GM12878 (cell line): ENCODE measurements around the gene MIA. TPM values are rescaled to one million over a fixed set of nuclear protein-coding genes. Genes with fewer than 3 reads are reported as not detected.

Experiments
- BCL3 ChIP-seq: IDR thresholded peaks from 2 replicates; pipeline ENCODE4 v1.6.1; 2011; ENCODE audit warnings: borderline replicate concordance, low read depth, mild to moderate bottlenecking, moderate library complexity, low read length; ENCODE audit not compliant: insufficient read depth, poor library complexity, severe bottlenecking
- CBFB ChIP-seq: IDR thresholded peaks from 2 replicates; pipeline ENCODE4 v1.6.1; 2016; ENCODE audit warnings: antibody characterized with exemption, low read depth
- CBX5 ChIP-seq: sonication (generic); IDR thresholded peaks from 2 replicates; pipeline ENCODE4 v1.6.1; 2016; ENCODE audit warnings: low read depth, moderate library complexity, mild to moderate bottlenecking, inconsistent platforms
- CREB1 ChIP-seq: IDR thresholded peaks from 2 replicates; pipeline ENCODE4 v1.6.1; 2012; ENCODE audit warnings: low read depth, mild to moderate bottlenecking, inconsistent platforms
- DPF2 ChIP-seq: fragments of 450-650 bp; IDR thresholded peaks from 2 replicates; pipeline ENCODE4 v1.6.1; 2017; ENCODE audit warnings: mild to moderate bottlenecking
- ETV6 ChIP-seq, 2 experiments: fragments of 450-650 bp in 1 of 2; IDR thresholded peaks in 1 of 2; conservative IDR thresholded peaks in 1 of 2; 2 replicates each; pipeline ENCODE4 v1.6.1; 2014; ENCODE audit warnings: antibody characterized with exemption in 1 of 2, borderline replicate concordance in 1 of 2, low read depth in 1 of 2, mild to moderate bottlenecking in 1 of 2, moderate library complexity in 1 of 2
- EZH2 ChIP-seq: IDR thresholded peaks from 2 replicates; pipeline ENCODE4 v1.6.1; 2012; ENCODE audit warnings: low read depth, mild to moderate bottlenecking, control low read depth, inconsistent platforms, low read length, borderline replicate concordance; ENCODE audit not compliant: control insufficient read depth
- IRF3 ChIP-seq: fragments of 450-650 bp; IDR thresholded peaks from 2 replicates; pipeline ENCODE4 v1.6.1; 2014; ENCODE audit warnings: mild to moderate bottlenecking
- RAD21 ChIP-seq: IDR thresholded peaks from 2 replicates; pipeline ENCODE4 v1.6.1; 2011; ENCODE audit warnings: mild to moderate bottlenecking, low read depth, low read length, moderate library complexity; ENCODE audit not compliant: insufficient read depth
- RELB ChIP-seq: fragments of 450-650 bp; IDR thresholded peaks from 2 replicates; pipeline ENCODE4 v1.6.1; 2017; ENCODE audit warnings: low read depth, mild to moderate bottlenecking, moderate library complexity
- TCF12 ChIP-seq: IDR thresholded peaks from 2 replicates; pipeline ENCODE4 v1.6.1; 2011; ENCODE audit warnings: low read depth, mild to moderate bottlenecking, low read length
- ZNF217 ChIP-seq: fragments of 450-650 bp; IDR thresholded peaks from 2 replicates; pipeline ENCODE4 v1.6.1; 2017; ENCODE audit warnings: antibody characterized with exemption, mild to moderate bottlenecking
- polyA plus RNA-seq, 11 experiments: library from polyadenylated mRNA; depleted of rRNA in 4 of 11; unstranded in 6 of 11; stranded (reverse) in 5 of 11; fragments of >200 nt; fragmentation: Nextera tagmentation in 4 of 11; fragmentation: Illumina TruSeq in 1 of 11; extraction: Ambion mirVana in 4 of 11; extraction: Trizol in 1 of 11; gene quantifications; 1 replicate in 1 of 11; 2 replicates in 10 of 11; pipeline versions ENCODE4 v1.2.1 to v1.2.3, GENCODE V29; 2011 to 2016; ENCODE audit warnings: inconsistent platforms in 2 of 11, missing spikeins in 2 of 11, low read depth in 1 of 11
- total RNA-seq, 4 experiments: library from RNA; depleted of rRNA in 3 of 4; stranded (reverse); fragments of >200 nt in 3 of 4; fragmentation: Illumina TruSeq in 1 of 4; extraction: Trizol in 1 of 4; gene quantifications; 2 replicates each; pipeline versions ENCODE4 v1.2.1 to v1.2.3, GENCODE V29; 2013 to 2021
- TF ChIP-seq, protein P1 (sequence below): IDR thresholded peaks from 2 replicates; pipeline ENCODE4 v1.6.1; 2012; ENCODE audit warnings: mild to moderate bottlenecking, low read depth, low read length
- TF ChIP-seq, protein P2 (sequence below): IDR thresholded peaks from 2 replicates; pipeline ENCODE4 v1.6.1; 2011; ENCODE audit warnings: low read depth, mild to moderate bottlenecking, low read length, moderate library complexity, borderline replicate concordance; ENCODE audit errors: extremely low read depth
- TF ChIP-seq, protein P3 (sequence below): fragments of 450-650 bp; formaldehyde crosslinking; IDR thresholded peaks from 2 replicates; pipeline ENCODE4 v1.4.0; 2022; ENCODE audit warnings: mild to moderate bottlenecking, moderate library complexity

Gene MIA
- total and polyA plus RNA-seq, 10 of the 15 experiments (the other 5 are each of a cell fraction or from before 2014, with no cell fraction given) = 0.16 to 2.7 (median 1.4) TPM; not detected in 3

GRCh38 chr19:40750058-40750873, 25.1 kb upstream of the MIA start, which contains the start of gene ACTMAP (continued):
- TF ChIP-seq RELB (peak; percentile 88), EZH2 (no peak), TCF12 (0 out of 2 replicates have a peak, but pooled peaks have one; percentile 40), CBX5 (no peak), CBFB (no peak), DPF2 (no peak; the same call in 1 of the 2 replicates), ZNF217 (no peak; the same call in 1 of the 2 replicates), BCL3 (no peak), IRF3 (peak; percentile 84), RAD21 (no peak), CREB1 (peak; percentile 92), ETV6 (conservative IDR thresholded peaks at IDR 0.05 in 1 of 2, IDR thresholded peaks at IDR 0.05 in 1 of 2; ENCODE audit: borderline replicate concordance in 1 of 2, low read depth in 1 of 2) (no peak)
- TF ChIP-seq, protein P1, sequence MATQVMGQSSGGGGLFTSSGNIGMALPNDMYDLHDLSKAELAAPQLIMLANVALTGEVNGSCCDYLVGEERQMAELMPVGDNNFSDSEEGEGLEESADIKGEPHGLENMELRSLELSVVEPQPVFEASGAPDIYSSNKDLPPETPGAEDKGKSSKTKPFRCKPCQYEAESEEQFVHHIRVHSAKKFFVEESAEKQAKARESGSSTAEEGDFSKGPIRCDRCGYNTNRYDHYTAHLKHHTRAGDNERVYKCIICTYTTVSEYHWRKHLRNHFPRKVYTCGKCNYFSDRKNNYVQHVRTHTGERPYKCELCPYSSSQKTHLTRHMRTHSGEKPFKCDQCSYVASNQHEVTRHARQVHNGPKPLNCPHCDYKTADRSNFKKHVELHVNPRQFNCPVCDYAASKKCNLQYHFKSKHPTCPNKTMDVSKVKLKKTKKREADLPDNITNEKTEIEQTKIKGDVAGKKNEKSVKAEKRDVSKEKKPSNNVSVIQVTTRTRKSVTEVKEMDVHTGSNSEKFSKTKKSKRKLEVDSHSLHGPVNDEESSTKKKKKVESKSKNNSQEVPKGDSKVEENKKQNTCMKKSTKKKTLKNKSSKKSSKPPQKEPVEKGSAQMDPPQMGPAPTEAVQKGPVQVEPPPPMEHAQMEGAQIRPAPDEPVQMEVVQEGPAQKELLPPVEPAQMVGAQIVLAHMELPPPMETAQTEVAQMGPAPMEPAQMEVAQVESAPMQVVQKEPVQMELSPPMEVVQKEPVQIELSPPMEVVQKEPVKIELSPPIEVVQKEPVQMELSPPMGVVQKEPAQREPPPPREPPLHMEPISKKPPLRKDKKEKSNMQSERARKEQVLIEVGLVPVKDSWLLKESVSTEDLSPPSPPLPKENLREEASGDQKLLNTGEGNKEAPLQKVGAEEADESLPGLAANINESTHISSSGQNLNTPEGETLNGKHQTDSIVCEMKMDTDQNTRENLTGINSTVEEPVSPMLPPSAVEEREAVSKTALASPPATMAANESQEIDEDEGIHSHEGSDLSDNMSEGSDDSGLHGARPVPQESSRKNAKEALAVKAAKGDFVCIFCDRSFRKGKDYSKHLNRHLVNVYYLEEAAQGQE = no peak; the same call in 1 of the 2 replicates
- TF ChIP-seq, protein P2, sequence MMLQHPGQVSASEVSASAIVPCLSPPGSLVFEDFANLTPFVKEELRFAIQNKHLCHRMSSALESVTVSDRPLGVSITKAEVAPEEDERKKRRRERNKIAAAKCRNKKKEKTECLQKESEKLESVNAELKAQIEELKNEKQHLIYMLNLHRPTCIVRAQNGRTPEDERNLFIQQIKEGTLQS = peak; percentile 82; the same call in 1 of the 2 replicates
- TF ChIP-seq, protein P3, sequence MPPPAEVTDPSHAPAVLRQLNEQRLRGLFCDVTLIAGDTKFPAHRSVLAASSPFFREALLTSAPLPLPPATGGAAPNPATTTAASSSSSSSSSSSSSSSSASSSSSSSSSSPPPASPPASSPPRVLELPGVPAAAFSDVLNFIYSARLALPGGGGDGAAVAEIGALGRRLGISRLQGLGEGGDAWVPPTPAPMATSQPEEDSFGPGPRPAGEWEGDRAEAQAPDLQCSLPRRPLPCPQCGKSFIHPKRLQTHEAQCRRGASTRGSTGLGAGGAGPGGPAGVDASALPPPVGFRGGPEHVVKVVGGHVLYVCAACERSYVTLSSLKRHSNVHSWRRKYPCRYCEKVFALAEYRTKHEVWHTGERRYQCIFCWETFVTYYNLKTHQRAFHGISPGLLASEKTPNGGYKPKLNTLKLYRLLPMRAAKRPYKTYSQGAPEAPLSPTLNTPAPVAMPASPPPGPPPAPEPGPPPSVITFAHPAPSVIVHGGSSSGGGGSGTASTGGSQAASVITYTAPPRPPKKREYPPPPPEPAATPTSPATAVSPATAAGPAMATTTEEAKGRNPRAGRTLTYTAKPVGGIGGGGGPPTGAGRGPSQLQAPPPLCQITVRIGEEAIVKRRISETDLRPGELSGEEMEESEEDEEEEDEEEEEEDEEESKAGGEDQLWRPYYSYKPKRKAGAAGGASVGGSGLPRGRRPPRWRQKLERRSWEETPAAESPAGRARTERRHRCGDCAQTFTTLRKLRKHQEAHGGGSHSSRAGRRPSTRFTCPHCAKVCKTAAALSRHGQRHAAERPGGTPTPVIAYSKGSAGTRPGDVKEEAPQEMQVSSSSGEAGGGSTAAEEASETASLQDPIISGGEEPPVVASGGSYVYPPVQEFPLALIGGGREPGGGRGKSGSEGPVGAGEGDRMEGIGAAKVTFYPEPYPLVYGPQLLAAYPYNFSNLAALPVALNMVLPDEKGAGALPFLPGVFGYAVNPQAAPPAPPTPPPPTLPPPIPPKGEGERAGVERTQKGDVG (CRISPR knock-in tag) = peak; percentile 94
